HG02759 (cell line): Measurements from ENCODE around the gene MBOAT2.

Source experiments
- ATAC-seq: cut with Tn5 transposase; IDR thresholded peaks from one replicate; pipeline ENCODE4 v1.9.1; 2021; ENCODE audit warnings: mild to moderate bottlenecking, moderate library complexity; ENCODE audit not compliant: unreplicated experiment

MBOAT2 gene

GRCh38 chr2:9018109-9018508 lies 14.6 kb upstream of the MBOAT2 start:
- no peak for ATAC-seq

- no peak for ATAC-seq
Measured at GRCh38 chr2:9017411-9017810, 13.9 kb upstream of the MBOAT2 start.

- no peak for ATAC-seq
Measured at GRCh38 chr2:9015998-9016397, 12.5 kb upstream of the MBOAT2 start.

GRCh38 chr2:9013403-9013802 lies 9.9 kb upstream of the MBOAT2 start:
- ATAC-seq, result no peak

- ATAC-seq, result no peak
Measured at GRCh38 chr2:9010866-9011265, 7.4 kb upstream of the MBOAT2 start.

- ATAC-seq, result no peak
Measured at GRCh38 chr2:9008951-9009664, 5.6 kb upstream of the MBOAT2 start.

- ATAC-seq, result no peak
Measured at GRCh38 chr2:9006368-9006767, 2.9 kb upstream of the MBOAT2 start.

GRCh38 chr2:9004338-9005204 lies 1.1 kb upstream of the MBOAT2 start:
- no peak for ATAC-seq

GRCh38 chr2:9003366-9003615 lies 193 bp downstream of the MBOAT2 start:
- no peak for ATAC-seq

- ATAC-seq, result peak; percentile 20
Measured at GRCh38 chr2:9002637-9003365, 683 bp downstream of the MBOAT2 start.

GRCh38 chr2:9002313-9002636 lies 1.2 kb downstream of the MBOAT2 start:
- ATAC-seq, result no peak

GRCh38 chr2:9001778-9002177 lies 1.7 kb downstream of the MBOAT2 start:
- ATAC-seq, result no peak

- ATAC-seq, result no peak
Measured at GRCh38 chr2:9001229-9001628, 2.3 kb downstream of the MBOAT2 start.

GRCh38 chr2:9000442-9000841 lies 3.0 kb downstream of the MBOAT2 start:
- ATAC-seq, result no peak

GRCh38 chr2:8999797-9000196 lies 3.7 kb downstream of the MBOAT2 start:
- no peak for ATAC-seq

GRCh38 chr2:8999102-8999446 lies 4.4 kb downstream of the MBOAT2 start:
- ATAC-seq, result no peak

- ATAC-seq, result no peak
Measured at GRCh38 chr2:8998418-8999101, 4.9 kb downstream of the MBOAT2 start.

- ATAC-seq, result no peak
Measured at GRCh38 chr2:8997631-8998030, 5.9 kb downstream of the MBOAT2 start.

GRCh38 chr2:8997108-8997507 lies 6.4 kb downstream of the MBOAT2 start:
- ATAC-seq, result no peak

GRCh38 chr2:8996006-8996405 lies 7.5 kb downstream of the MBOAT2 start:
- ATAC-seq, result no peak

- no peak for ATAC-seq
Measured at GRCh38 chr2:8994386-8994785, 9.1 kb downstream of the MBOAT2 start.

GRCh38 chr2:8993902-8994278 lies 9.6 kb downstream of the MBOAT2 start:
- ATAC-seq, result no peak
